HG02623 (cell line): ENCODE data around the gene ARFGAP1.

Experiments
- ATAC-seq: cut with Tn5 transposase; IDR thresholded peaks from one replicate; pipeline ENCODE4 v1.9.1; 2021; ENCODE audit warnings: moderate library complexity; ENCODE audit not compliant: unreplicated experiment

Gene ARFGAP1

GRCh38 chr20:63258781-63259180 is 13.8 kb upstream of the ARFGAP1 start:
- ATAC-seq: no peak

GRCh38 chr20:63259734-63260460 is 12.7 kb upstream of the ARFGAP1 start:
- no peak for ATAC-seq

GRCh38 chr20:63260521-63260920 is 12.1 kb upstream of the ARFGAP1 start:
- ATAC-seq: no peak

GRCh38 chr20:63261060-63261794 is 11.4 kb upstream of the ARFGAP1 start:
- no peak for ATAC-seq

- ATAC-seq: no peak
Observed at GRCh38 chr20:63261795-63262528, 10.7 kb upstream of the ARFGAP1 start.

- no peak for ATAC-seq
Observed at GRCh38 chr20:63262836-63263235, 9.8 kb upstream of the ARFGAP1 start.

- no peak for ATAC-seq
Observed at GRCh38 chr20:63264000-63264399, 8.6 kb upstream of the ARFGAP1 start.

- no peak for ATAC-seq
Observed at GRCh38 chr20:63264519-63264918, 8.1 kb upstream of the ARFGAP1 start.

GRCh38 chr20:63265891-63266515 is 6.6 kb upstream of the ARFGAP1 start:
- ATAC-seq: no peak

GRCh38 chr20:63267691-63268090 is 4.9 kb upstream of the ARFGAP1 start:
- no peak for ATAC-seq

GRCh38 chr20:63268256-63268655 is 4.4 kb upstream of the ARFGAP1 start:
- no peak for ATAC-seq

- no peak for ATAC-seq
Observed at GRCh38 chr20:63268671-63269439, 3.8 kb upstream of the ARFGAP1 start.

GRCh38 chr20:63269724-63270123 is 2.9 kb upstream of the ARFGAP1 start:
- ATAC-seq: no peak

GRCh38 chr20:63270606-63271325 is 1.8 kb upstream of the ARFGAP1 start:
- ATAC-seq: no peak

GRCh38 chr20:63273059-63273579 is 506 bp downstream of the ARFGAP1 start:
- ATAC-seq: no peak

GRCh38 chr20:63273635-63274380 is 1.2 kb downstream of the ARFGAP1 start:
- ATAC-seq: no peak

- ATAC-seq: no peak
Observed at GRCh38 chr20:63274381-63275228, 2.0 kb downstream of the ARFGAP1 start.

GRCh38 chr20:63275825-63276224 is 3.2 kb downstream of the ARFGAP1 start:
- ATAC-seq: no peak
